ENCODE results near the gene PODXL2. TPM values are rescaled to one million over a fixed set of nuclear protein-coding genes. Genes with fewer than 3 reads are reported as not detected.

PODXL2 gene
- total RNA-seq, 1 donor from 2014 or later, result 10.7 TPM

DNA sequence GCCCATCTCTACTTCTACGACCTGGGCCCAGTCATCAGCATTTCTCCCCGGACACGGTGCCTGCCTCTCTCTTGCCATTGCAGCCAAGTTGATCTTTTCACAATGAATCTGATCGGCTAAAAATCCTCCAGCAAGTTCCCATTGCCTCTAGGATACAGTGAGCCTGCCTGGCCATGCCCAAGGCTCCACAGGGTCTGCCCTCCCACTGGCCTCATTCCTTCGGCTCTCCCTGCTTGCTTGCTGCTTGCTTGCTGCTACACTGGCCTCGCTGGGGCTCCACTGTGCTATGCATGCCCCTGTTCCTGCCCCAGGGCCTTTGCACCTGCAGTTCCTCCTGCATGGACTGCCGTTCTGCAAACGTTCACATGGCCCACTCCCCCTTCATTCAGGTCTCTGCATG is 45.8 kb downstream of the PODXL2 start:
- peak; percentile 68 for DNase-seq (ENCODE audit: low spot score)
- Mint-ChIP-seq H3K4me1 (ENCODE audit: low read depth) (peaks cover 20% of the 10 kb centered on the region), H3K27ac (ENCODE audit: unreplicated experiment) (no peak overlapping the region), H3K9me3 (ENCODE audit: low read depth) (no peaks in the 10 kb centered on the region), H3K36me3 (ENCODE audit: low read depth) (peaks cover 5% of the 10 kb centered on the region), H3K27me3 (ENCODE audit: low read depth) (no peaks in the 10 kb centered on the region), H3K4me3 (ENCODE audit: unreplicated experiment) (no peak overlapping the region)
- TF ChIP-seq, protein P1, sequence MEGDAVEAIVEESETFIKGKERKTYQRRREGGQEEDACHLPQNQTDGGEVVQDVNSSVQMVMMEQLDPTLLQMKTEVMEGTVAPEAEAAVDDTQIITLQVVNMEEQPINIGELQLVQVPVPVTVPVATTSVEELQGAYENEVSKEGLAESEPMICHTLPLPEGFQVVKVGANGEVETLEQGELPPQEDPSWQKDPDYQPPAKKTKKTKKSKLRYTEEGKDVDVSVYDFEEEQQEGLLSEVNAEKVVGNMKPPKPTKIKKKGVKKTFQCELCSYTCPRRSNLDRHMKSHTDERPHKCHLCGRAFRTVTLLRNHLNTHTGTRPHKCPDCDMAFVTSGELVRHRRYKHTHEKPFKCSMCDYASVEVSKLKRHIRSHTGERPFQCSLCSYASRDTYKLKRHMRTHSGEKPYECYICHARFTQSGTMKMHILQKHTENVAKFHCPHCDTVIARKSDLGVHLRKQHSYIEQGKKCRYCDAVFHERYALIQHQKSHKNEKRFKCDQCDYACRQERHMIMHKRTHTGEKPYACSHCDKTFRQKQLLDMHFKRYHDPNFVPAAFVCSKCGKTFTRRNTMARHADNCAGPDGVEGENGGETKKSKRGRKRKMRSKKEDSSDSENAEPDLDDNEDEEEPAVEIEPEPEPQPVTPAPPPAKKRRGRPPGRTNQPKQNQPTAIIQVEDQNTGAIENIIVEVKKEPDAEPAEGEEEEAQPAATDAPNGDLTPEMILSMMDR (IDR thresholded peaks at IDR 0.05), result no peak

GRCh38 chr3:127675651-127676391 is 46.8 kb downstream of the PODXL2 start:
- peaks cover 5% of the 10 kb centered on the region for H3K36me3 Mint-ChIP-seq (ENCODE audit: low read depth)
- no peak overlapping the region for H3K4me3 Mint-ChIP-seq (ENCODE audit: unreplicated experiment)
- DNase-seq (ENCODE audit: low spot score), result peak; percentile 71
- TF ChIP-seq, protein P1 (IDR thresholded peaks at IDR 0.05), result no peak
- no peaks in the 10 kb centered on the region for H3K27me3 Mint-ChIP-seq (ENCODE audit: low read depth)
- peaks cover 20% of the 10 kb centered on the region for H3K4me1 Mint-ChIP-seq (ENCODE audit: low read depth)
- no peaks in the 10 kb centered on the region for H3K9me3 Mint-ChIP-seq (ENCODE audit: low read depth)
- H3K27ac Mint-ChIP-seq (ENCODE audit: unreplicated experiment), result no peak overlapping the region

- H3K27ac Mint-ChIP-seq (ENCODE audit: unreplicated experiment), result no peak overlapping the region
- H3K27me3 Mint-ChIP-seq (ENCODE audit: low read depth), result no peaks in the 10 kb centered on the region
- peak; percentile 83 for DNase-seq (ENCODE audit: low spot score)
- TF ChIP-seq, protein P1 (IDR thresholded peaks at IDR 0.05), result no peak
- peaks cover 5% of the 10 kb centered on the region for H3K36me3 Mint-ChIP-seq (ENCODE audit: low read depth)
- no peak overlapping the region for H3K4me3 Mint-ChIP-seq (ENCODE audit: unreplicated experiment)
- H3K4me1 Mint-ChIP-seq (ENCODE audit: low read depth), result peaks cover 18% of the 10 kb centered on the region
- no peaks in the 10 kb centered on the region for H3K9me3 Mint-ChIP-seq (ENCODE audit: low read depth)
These were observed 47.5 kb downstream of the PODXL2 start for GRCh38 chr3:127676456-127676855.

DNA sequence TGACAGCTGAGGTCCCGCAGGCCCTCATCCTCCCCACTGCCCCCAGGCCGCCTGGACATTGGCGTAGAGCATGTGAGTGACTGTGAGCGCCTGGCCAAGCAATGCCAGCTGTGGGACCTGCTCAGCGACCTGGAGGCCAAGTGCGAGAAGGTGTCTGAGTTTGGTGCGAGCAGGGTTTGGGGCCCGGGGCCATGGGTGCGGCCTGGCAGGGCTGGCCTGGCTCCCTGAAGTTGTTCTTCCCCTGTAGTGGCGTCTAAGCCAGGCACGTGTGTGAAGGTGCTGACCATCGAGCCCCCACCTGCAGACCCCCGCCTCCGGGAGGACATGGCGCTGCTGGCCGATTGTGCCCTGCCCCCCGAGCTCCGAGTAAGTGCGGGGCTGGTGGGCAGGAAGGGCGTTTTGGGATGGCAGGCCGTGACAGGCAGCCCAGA is 48.0 kb downstream of the PODXL2 start:
- Mint-ChIP-seq H3K36me3 (ENCODE audit: low read depth) (peaks cover 5% of the 10 kb centered on the region), H3K27ac (ENCODE audit: unreplicated experiment) (no peak overlapping the region), H3K27me3 (ENCODE audit: low read depth) (no peaks in the 10 kb centered on the region), H3K4me1 (ENCODE audit: low read depth) (peaks cover 16% of the 10 kb centered on the region), H3K9me3 (ENCODE audit: low read depth) (no peaks in the 10 kb centered on the region), H3K4me3 (ENCODE audit: unreplicated experiment) (no peak overlapping the region)
- DNase-seq (ENCODE audit: low spot score), result peak; percentile 89
- TF ChIP-seq, protein P1 (IDR thresholded peaks at IDR 0.05), result no peak

DNA sequence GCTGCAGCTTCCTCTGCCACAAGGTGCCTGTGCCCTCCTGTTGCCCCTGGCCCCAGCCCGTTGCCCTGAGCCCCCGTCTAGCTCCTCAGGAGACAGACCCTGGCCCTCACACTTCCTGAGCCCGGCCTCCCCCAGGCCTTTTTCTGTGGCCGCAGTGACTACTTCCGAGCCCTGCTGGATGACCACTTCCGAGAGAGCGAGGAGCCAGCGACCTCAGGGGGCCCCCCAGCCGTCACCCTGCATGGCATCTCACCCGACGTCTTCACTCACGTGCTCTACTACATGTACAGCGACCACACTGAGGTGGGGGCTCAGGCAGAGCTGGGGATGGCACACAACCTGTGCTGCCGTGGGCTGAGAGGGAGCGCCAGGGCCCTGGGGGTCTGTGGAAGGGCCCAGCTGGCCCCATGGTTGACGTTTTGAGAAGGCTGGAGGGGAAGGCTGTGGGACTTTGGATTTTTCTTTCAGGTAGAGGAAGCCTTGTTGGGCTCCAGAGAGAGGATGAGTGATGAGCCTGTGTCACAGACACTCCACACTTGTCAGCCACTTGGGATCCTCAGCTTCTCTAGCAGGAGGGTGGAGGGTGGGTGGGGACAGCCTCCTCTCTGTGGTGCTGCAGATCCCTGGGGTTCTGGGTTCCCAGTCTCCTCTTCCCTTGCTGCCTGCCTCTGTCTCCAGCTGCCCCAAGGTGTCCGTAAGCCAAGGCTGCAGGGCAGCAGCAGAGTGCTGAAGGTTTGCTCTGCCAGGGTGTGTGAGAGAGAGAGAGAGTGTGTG is 48.7 kb downstream of the PODXL2 start:
- H3K4me1 Mint-ChIP-seq (ENCODE audit: low read depth), result peaks cover 16% of the 10 kb centered on the region
- H3K9me3 Mint-ChIP-seq (ENCODE audit: low read depth), result no peaks in the 10 kb centered on the region
- TF ChIP-seq, protein P1 (IDR thresholded peaks at IDR 0.05), result no peak
- H3K27ac Mint-ChIP-seq (ENCODE audit: unreplicated experiment), result peak overlapping the region; percentile 54
- H3K27me3 Mint-ChIP-seq (ENCODE audit: low read depth), result no peaks in the 10 kb centered on the region
- peaks cover 5% of the 10 kb centered on the region for H3K36me3 Mint-ChIP-seq (ENCODE audit: low read depth)
- H3K4me3 Mint-ChIP-seq (ENCODE audit: unreplicated experiment), result no peak overlapping the region
- peak; percentile 90 for DNase-seq (ENCODE audit: low spot score)

Data from chondrocyte (in vitro differentiated cells).